Stimulated activated CD4-positive, alpha-beta T cell treated with anti-CD3 and anti-CD28 coated beads, TNF-alpha, amount 100 ng/mL, for 24 hours (primary cell): ENCODE results near the gene NOS3.
"Not testable (repeated sequence)": the region's sequence is repeated elsewhere in the genome, so short reads cannot be mapped to it uniquely, and the experiment has no call there.

Experiments
- DNase-seq, 3 experiments: peaks; one replicate each; pipeline ENCODE4 v3.0.0-alpha.2; 2020; ENCODE audit warnings: low read depth in 3 of 3

Gene NOS3

DNA sequence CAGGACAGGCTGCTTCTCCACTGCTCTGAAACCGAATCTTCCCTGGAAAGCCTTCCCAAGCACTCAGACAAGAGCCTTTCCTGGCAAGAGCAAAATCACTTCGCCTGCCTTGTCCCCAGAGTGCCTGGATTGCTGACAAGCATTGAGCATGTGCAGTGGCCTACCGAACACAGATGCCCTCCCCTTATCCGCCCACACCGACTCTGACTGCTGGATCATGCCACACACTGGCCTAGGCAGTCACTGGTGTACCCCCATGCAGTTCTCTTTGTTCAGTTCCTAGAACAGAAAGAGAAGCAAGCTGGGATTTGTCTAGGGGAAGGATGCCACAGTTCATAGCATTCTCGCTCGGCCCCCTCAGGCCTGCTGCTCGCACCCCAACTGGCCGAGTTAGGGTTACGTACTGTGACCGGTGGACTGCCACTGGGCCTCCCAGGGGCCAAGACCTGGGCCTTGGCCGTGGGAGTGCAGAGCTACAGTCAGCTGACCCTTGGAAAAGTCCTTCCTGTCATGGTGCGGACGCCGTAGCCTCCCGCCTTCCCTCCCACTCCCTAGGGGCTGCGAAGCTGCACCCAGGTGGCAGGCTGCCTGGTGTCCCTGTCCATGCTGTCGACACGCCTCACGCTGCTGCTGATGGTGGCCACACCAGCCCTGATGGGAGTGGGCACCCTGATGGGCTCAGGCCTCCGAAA is 44.4 kb downstream of the NOS3 start:
- no peak for DNase-seq

DNA sequence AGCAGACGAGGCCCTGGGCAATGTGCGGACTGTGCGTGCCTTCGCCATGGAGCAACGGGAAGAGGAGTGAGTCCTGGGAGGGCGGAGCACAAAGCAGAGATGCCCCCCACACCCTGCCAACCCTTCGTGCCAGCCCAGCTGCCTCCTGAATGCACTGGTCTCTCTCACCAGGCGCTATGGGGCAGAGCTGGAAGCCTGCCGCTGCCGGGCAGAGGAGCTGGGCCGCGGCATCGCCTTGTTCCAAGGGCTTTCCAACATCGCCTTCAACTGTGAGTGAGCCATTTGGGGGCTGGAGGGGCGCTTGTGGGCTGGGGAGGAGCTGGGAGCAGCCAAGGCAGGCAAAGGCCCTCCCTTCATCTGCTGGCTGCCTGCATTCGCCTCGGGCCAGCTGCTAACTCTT is 45.1 kb downstream of the NOS3 start:
- no peak for DNase-seq

DNA sequence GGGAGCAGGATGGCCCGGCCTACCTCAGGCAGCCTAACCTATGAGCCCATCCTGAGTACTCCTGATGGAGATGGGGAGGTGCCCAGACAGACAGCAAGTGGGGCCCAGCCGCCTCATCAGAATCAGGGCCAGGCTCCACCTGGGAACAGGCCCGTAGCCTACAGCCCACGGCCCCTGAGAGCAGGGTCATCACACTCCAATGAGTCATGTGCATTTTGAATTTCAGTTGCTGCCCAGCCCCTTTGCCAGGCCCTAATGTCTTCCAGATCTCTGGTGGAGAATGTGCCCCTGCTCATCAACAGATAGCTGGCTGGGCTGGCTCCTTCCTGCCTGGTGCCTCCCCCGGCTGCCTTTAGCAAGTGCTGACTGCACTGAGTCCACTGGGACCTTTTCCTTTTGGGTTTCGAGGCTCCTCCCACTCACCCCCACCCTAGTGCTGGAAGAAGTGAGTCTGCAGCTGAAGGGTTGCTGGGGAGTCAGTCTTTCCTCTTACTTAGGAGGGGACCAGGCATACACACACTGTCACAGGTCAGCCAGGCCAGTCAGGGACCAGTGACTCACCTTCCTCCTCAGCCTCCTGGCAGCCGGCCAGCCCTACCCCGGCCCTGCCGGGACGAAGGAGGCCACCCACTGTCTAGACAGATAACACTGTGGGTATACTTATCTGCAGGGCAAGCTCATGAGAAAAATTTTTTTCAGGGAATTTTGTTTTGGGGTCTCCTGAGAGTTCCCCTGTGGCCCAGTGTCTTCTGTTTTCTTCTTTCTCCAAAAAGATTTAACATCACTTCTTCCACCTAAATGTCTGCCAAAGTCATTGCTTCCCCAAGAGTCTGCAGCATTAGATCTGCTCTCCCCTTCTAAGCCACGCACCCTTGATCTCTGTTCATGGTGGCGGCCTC is 48.4 kb downstream of the NOS3 start:
- peak; percentile 56 to 87 (median 73) for DNase-seq

DNA sequence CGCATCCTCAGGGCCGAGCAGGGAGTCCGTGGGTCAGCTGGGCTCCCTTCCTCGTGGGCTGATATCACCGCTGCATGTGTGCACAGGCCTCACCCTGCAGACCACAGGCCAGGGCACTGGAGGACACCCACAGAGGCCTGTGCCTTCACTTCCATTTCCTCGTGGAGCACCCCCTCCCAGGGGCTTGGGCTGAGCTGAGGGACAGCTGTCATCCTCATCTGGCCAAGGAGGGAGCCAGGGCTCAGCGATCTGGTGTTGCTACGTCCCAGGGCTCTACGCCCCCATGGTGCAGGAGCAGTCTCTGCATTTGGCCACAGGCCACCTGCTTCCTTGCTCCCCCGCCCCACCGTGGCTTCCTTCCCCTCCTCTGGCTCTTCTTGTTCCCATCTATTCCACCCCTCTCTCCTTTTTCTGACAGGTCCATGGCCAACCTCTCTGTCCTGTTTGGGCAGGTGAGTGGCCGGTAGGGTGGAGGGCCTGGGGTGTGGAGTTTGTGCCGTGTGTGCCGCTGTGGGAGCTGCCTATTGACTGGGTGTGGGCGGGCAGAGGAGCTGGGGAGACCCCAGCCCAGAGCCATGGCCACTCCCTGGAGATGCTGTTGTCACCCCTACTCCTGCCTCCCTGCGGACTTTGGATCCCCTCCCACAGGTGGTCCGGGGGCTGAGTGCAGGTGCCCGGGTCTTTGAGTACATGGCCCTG is 49.2 kb downstream of the NOS3 start:
- no peak for DNase-seq

DNA sequence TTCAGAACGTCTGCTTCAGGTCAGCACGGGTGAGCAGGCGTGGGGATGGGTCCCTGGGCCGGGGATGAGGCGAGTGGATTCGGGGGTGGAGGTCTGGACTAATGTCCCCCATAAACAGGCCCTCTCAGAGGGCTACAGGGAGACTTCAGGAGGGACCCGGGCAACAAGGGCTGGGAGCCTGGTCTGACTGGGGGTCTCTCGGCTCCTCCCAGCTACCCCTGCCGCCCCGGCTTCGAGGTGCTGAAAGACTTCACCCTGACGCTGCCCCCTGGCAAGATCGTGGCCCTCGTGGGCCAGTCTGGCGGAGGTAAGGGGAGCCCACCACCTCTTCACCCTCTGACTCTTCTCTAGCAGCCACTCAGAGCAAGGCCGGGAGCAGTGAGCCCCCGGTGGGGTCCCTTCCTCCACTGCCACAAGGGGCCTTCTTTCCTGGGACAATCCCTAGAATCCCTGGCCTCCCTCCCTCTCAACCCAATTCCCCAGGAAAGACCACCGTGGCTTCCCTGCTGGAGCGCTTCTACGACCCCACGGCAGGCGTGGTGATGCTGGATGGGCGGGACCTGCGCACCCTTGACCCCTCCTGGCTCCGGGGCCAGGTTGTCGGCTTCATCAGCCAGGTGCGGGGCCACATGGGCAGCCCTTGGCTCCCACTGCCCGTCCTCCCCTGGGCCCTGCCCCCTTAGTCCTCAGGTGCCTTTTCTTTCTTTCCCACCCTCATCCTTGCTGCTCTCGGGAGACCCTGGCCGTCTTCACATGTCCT is 50.0 kb downstream of the NOS3 start:
- DNase-seq: no peak

DNA sequence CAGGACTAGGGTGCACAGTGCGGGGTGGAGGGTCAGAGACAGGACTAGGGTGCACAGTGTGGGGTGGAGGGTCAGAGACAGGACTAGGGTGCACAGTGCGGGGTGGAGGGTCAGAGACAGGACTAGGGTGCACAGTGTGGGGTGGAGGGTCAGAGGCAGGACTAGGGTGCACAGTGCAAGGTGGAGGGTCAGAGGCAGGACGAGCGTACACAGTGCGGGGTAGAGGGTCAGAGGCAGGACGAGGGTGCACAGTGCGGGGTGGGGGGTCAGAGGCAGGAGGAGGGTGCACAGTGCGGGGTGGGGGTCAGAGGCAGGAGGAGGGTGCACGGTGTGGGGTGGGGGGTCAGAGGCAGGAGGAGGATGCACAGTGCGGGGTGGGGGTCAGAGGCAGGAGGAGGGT is 52.6 kb downstream of the NOS3 start:
- DNase-seq: not testable (repeated sequence)

DNA sequence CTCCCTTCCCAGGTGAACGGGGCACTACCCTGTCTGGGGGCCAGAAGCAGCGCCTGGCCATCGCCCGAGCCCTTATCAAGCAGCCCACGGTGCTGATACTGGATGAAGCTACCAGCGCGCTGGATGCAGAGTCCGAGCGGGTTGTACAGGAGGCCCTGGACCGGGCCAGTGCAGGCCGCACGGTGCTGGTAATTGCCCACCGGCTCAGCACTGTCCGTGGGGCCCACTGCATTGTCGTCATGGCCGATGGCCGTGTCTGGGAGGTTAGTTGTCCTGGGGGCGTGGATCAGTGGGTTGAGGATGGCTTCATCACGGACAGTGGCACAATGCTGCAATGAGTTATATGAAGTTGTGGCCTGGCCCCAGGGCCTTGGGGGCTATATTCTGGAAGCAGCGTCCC is 53.1 kb downstream of the NOS3 start:
- no peak for DNase-seq

DNA sequence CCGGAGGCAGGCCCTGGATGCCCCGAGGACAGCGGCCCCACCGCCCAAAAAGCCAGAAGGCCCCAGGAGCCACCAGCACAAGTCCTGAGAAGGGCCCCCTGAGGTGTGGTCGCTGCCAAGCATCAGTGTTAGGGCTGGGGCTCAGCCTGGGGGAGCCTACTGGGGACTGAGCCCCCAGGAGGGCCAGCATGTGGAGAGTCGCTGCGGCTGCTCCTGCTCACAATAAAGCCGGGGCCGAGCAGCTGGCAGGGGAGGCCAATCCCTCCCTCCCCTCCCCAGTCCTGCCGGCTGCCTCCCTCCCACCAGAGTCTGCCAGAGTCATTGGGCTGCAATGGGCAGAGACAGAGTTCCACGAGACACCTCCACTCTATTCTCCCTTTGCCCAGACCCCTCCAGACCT is 54.4 kb downstream of the NOS3 start:
- no peak for DNase-seq

DNA sequence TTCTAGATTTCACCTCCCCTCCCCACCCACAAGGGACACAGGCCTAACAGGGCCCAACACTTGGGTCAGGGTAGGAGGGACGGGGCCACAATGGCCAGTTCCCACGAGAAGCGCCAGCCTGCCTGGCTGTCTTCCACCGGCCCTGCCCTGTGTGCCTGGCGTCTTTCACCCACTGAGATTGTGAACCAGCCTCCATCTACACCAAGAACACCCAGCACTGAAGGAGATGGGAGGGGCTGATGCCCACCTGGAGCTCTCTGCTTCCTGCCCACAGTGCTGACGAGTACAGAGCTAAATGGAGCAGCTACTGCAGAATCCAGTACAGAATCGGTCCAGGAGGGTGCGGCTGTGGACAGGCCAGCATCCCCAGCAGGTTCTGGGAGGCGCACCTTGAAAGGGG is 55.1 kb downstream of the NOS3 start:
- no peak for DNase-seq

DNA sequence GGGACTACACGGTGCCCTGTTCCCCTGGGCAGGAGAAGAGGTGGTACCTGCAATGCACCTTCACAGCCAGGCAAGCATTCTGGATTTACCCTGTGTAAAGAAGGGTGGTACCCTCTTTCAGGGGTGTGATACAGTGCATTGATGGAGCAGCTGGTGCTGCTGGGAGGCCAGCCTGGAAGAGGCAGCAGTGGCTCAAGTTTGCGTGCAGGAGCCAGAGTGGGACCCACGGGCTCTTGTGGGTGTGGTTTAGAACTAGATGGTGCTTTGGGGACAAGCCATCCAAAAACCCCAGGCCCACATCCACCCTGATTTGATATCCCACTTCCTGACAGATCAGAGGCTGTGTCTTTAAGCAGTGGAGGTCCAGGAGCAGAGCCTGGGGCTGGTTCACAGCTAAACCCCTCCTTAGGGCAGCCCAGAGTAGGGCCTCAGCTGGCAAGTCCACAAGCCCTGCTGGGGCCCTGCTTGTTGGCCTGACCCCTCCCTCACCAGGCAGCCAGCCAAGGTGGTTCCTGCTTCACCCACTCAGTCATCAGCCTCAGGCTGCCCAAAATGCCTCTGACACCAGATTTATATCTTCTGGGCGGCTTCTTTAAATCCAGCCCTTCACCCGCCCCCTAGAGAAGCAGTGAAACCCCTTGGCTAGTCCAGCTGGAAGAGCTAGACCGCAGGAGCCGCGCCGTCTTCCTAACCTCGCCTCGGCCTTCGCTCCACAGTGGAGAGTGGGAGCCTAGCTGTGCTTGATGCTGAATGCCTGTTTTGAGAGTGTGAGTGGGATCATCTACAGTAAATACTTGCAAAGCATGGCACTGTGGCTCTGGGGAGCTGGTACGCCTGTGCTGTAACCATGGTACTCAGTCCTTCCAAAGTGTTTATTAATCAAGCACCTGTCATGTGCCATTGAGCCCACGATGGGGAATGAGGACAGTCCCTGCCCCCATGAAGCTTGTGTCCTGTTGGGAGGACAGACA is 56.1 kb downstream of the NOS3 start:
- DNase-seq: no peak

DNA sequence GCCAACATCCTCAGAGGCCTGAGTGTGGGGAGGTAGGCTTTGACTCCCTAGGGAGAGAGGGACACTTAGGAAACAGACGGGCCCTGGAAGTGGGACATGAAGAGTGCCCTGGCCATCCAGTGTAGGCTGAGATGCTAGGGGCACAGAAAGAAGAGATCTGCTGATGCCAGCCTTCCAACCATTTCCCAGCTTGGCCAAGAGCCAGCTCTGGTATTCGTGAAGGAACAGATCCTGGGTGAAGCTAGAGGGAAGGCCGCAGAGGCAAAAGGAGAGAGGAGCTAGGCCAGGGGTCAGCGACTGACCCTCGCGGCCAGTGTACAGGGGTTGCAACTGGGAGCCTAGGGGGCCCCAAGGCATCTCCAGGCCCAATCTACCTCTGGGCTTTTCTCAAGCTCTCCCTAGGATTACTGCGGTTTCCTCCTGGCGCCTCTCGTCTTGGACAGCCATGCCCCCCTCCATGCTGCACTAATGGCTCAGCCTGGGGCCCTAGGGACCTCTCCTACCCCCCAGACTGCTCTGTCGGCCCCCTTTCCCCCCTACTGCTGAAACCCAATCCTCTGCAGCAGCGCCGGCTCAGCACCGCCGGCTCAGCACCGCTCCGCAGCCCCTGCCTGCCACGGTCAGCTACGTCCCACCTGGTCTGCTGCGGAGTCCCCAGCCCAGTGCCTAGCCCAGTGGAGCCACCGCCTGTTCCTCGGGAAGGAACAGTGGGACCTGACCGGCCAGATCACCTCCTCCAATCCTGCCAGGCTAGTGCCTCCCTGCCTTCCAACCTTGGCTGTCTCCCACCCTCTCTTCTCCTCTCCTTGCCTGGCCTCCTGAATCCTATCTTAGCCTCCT is 57.4 kb downstream of the NOS3 start, which contains the start of gene ASIC3:
ASIC3 (plus strand) TSS at position 556 of the 840 bp plus-strand sequence. CDS start 355 bp downstream, outside the sequence.
- no peak for DNase-seq

DNA sequence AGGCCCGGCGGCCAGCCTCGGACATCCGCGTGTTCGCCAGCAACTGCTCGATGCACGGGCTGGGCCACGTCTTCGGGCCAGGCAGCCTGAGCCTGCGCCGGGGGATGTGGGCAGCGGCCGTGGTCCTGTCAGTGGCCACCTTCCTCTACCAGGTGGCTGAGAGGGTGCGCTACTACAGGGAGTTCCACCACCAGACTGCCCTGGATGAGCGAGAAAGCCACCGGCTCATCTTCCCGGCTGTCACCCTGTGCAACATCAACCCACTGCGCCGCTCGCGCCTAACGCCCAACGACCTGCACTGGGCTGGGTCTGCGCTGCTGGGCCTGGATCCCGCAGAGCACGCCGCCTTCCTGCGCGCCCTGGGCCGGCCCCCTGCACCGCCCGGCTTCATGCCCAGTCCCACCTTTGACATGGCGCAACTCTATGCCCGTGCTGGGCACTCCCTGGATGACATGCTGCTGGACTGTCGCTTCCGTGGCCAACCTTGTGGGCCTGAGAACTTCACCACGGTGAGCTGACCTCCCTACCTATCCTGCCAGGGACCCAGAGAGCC is 58.2 kb downstream of the NOS3 start:
- no peak for DNase-seq

DNA sequence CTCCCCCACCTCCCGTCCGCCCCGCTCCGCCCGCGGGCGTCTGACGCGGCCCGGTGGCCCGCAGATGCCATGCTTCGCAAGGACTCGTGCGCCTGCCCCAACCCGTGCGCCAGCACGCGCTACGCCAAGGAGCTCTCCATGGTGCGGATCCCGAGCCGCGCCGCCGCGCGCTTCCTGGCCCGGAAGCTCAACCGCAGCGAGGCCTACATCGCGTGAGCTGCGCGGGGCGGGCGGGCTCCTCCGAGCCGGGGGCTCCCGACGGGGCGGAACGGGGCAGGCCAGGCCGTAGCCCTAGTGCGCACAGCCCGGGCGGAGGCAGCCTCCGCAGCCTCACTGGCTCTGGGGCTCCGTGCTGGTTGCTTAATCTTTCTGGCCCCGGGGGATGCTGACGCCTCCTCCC is 60.3 kb downstream of the NOS3 start:
- DNase-seq: peak; percentile 25 to 51 (median 38)

DNA sequence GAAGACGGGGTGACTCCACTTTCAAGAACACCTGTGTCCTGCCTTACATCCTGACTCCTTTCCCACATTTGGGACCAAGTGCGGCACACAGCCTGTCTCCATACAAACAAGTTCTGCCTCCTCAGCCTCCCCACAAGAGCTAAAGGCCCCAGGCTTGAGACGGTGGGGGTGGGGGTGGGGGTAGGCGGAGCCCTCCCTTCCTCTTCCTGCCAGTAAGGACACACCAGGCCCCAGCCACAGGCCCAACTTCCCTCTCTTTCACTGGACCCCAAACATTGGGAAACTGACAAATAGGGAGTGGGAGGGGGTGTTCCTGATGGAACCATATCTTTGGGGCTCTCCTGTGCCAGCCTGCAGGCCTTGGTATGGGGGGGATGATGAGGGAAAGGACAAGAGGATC is 62.3 kb downstream of the NOS3 start:
- DNase-seq: no peak

DNA sequence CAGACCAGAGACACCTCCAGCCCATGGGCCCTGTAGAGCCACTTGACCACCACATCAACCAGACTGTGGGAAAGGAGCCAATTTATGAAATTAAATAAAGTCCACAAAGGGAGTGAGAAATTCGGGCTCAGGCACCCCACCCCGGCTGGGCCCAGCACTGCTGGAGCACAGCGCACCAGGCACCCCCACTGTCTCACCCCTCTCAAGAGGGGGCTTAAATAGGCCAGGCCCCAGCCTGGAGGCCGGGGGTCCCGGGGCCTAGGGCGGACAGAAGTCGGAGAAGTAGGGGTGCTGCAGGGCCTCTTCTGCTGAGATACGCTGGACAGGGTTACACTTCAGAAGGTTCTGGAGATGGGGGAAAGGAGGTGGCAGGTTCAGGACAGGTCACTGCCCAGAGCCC is 62.9 kb downstream of the NOS3 start:
- no peak for DNase-seq

DNA sequence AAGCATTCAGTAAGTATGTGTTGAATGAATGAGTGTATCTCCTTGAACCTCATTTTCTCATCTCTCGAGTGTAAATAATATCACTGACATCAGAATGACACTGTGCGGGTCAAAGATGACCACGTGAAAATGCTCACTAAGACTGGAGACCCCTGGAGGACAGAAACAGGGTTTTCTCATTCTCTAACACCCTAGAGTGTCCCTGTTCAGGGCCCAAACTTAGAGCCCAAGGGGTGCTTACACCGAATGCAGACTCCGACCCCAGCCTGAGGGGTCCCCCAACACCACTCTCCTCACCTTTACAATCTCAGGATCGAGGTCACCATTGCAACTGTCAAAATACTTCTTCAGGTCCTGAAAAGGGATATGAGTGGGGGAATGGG is 65.5 kb downstream of the NOS3 start:
- no peak for DNase-seq

DNA sequence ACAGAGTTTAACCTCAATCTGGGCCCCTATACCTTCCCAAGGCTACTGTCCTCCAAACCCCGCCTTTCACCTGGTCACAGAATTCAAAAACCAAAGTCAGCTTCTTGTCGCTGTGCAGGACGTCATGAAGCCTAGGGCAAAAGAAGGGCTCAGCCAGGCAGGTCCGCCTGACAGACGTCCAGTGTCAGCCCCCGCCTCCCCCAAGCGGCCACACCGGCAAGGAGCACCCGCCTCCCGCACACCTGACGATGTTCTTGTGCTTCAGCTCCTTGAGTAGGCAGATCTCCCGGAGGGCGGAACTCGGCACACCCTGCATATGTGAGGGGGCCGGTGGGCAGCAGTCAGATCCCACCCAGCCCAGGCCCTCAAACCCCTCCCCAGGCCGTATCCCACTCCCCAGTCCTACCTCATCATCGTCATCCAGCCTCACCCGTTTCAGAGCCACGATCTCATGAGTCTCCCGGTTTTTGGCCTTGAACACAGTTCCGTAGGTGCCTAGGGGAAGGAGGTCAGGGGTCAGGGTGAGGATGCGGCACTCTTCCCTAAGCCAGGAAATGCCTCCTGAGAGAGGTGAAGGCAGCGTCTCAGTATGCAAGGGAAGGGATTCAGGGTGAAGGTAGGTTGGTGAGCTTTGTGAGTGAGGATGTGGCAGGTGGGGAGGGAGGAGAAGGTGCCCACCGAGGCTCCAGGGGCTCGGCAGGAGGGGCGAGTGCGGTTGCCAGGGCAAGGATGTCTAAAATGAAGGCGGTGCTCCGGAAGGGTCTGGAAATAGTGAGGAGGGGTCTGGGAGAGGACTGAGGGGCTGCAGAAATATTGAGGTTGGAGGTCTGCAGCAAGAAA is 66.1 kb downstream of the NOS3 start:
- DNase-seq: no peak

DNA sequence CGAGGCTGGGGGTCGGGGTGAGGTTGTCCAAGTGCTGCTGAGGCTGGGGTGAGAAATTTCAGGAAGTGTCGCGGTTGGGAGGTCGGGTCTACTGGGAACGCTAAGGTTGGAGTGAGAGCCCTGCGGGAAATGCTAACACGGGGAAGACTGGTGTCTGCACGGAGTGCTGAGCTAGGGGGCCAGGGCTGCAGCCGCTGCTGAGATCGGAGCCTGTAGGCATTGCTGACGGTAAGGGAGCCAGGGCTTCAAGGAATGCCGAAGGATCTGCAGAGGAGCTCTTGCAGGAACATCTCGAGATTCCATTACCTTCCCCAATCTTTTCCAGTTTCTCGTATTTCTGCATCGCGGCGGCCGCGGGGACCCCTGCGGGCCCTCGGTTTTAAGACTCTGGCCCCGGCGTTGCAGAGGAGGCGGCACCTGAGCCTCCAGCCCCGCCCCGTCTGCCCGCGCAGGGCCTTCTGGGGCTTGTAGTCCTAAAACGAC is 66.7 kb downstream of the NOS3 start, which contains the start of gene CDK5:
CDK5 (minus strand) TSS at position 392 of the 483 bp plus-strand sequence; CDS start at position 343, 49 bp downstream.
- DNase-seq: no peak
